Subcutaneous abdominal adipose tissue (tissue), 5 donors: ENCODE results near the gene ATF6B.
A peak's percentile ranks its signal among the peaks of the same experiment; 100 is the strongest.
"Not testable (repeated sequence)": the region's sequence is repeated elsewhere in the genome, so short reads cannot be mapped to it uniquely, and the experiment has no call there.

Source experiments
- H3K27ac ChIP-seq: one replicate; pipeline ENCODE4 v1.7.0; 2013; ENCODE audit warnings: low read depth, mild to moderate bottlenecking, inconsistent platforms, low read length, moderate library complexity
- H3K27me3 ChIP-seq, 5 donors: one replicate each; pipeline ENCODE4 v1.7.0; 2013; ENCODE audit warnings: low read length in 5 of 5, inconsistent platforms in 1 of 5; ENCODE audit not compliant: control insufficient read depth in 5 of 5, insufficient read depth in 4 of 5
- H3K36me3 ChIP-seq, 5 donors: one replicate each; pipeline ENCODE4 v1.7.0; 2013; ENCODE audit warnings: low read length in 5 of 5; ENCODE audit not compliant: control insufficient read depth in 5 of 5, insufficient read depth in 5 of 5
- H3K4me1 ChIP-seq, 5 donors: one replicate each; pipeline ENCODE4 v1.7.0; 2013; ENCODE audit warnings: low read length in 5 of 5, mild to moderate bottlenecking in 3 of 5, moderate library complexity in 1 of 5; ENCODE audit not compliant: control insufficient read depth in 5 of 5, insufficient read depth in 5 of 5
- H3K4me3 ChIP-seq, 5 donors: one replicate each; pipeline ENCODE4 v1.7.0; 2013; ENCODE audit warnings: low read length in 5 of 5, low read depth in 1 of 5
- H3K9ac ChIP-seq, 5 donors: one replicate each; pipeline ENCODE4 v1.7.0; 2013; ENCODE audit warnings: low read length in 5 of 5, mild to moderate bottlenecking in 4 of 5, moderate library complexity in 3 of 5
- H3K9me3 ChIP-seq, 5 donors: one replicate each; pipeline ENCODE4 v1.7.0; 2013; ENCODE audit warnings: low read length in 5 of 5; ENCODE audit not compliant: control insufficient read depth in 5 of 5
- donor health status: healthy.
- donor health status: healthy.
- donor health status: healthy.
- donor health status: healthy.
- donor health status: healthy.

Gene ATF6B

GRCh38 chr6:32074996-32075532 is 53.0 kb downstream of the ATF6B start:
- H3K9ac ChIP-seq, result no peak overlapping the region
- H3K9me3 ChIP-seq, result no peaks in the 10 kb centered on the region
- H3K4me1 ChIP-seq, result peaks cover 0 to 16% (median 13%) of the 10 kb centered on the region in 5 donors
- H3K4me3 ChIP-seq, result no peak overlapping the region
- no peak overlapping the region for H3K27ac ChIP-seq
- H3K36me3 ChIP-seq, result peaks cover 0 to 45% (median 33%) of the 10 kb centered on the region in 5 donors
- H3K27me3 ChIP-seq, result peaks cover 0 to 7% (median 0%) of the 10 kb centered on the region in 5 donors

GRCh38 chr6:32073613-32074012 is 54.4 kb downstream of the ATF6B start:
- Histone ChIP-seq H3K4me3 (no peak overlapping the region), H3K27me3 (peaks cover 0 to 13% (median 0%) of the 10 kb centered on the region in 5 donors), H3K9me3 (no peaks in the 10 kb centered on the region), H3K4me1 (peaks cover 0 to 16% (median 13%) of the 10 kb centered on the region in 5 donors), H3K9ac (no peak overlapping the region), H3K36me3 (peaks cover 0 to 51% (median 40%) of the 10 kb centered on the region in 5 donors), H3K27ac (no peak overlapping the region)

- H3K36me3 ChIP-seq, result peaks cover 0 to 52% (median 44%) of the 10 kb centered on the region in 5 donors
- H3K27me3 ChIP-seq, result peaks cover 0 to 13% (median 0%) of the 10 kb centered on the region in 5 donors
- H3K9ac ChIP-seq, result no peak overlapping the region
Observed at GRCh38 chr6:32073101-32073500, 54.9 kb downstream of the ATF6B start.

GRCh38 chr6:32070814-32071543 is 57.1 kb downstream of the ATF6B start:
- H3K9ac ChIP-seq, result no peak overlapping the region
- peaks cover 0 to 55% (median 47%) of the 10 kb centered on the region in 5 donors for H3K36me3 ChIP-seq
- peaks cover 0 to 16% (median 13%) of the 10 kb centered on the region in 5 donors for H3K4me1 ChIP-seq
- peak overlapping the region in 1 of 5 donors; percentile 29 for H3K4me3 ChIP-seq
- no peaks in the 10 kb centered on the region for H3K9me3 ChIP-seq
- H3K27me3 ChIP-seq, result peaks cover 0 to 13% (median 0%) of the 10 kb centered on the region in 5 donors
- peak overlapping the region; percentile 62 for H3K27ac ChIP-seq

More at GRCh38 chr6:32073101-32073500, 54.9 kb downstream of the ATF6B start:
- Histone ChIP-seq H3K4me1 (peaks cover 0 to 16% (median 13%) of the 10 kb centered on the region in 5 donors), H3K9me3 (no peaks in the 10 kb centered on the region), H3K27ac (no peak overlapping the region), H3K4me3 (no peak overlapping the region)

GRCh38 chr6:32069878-32070515 is 58.0 kb downstream of the ATF6B start:
- peaks cover 0 to 54% (median 42%) of the 10 kb centered on the region in 5 donors for H3K36me3 ChIP-seq
- peaks cover 0 to 13% (median 0%) of the 10 kb centered on the region in 5 donors for H3K27me3 ChIP-seq
- H3K9me3 ChIP-seq, result no peaks in the 10 kb centered on the region
- H3K4me1 ChIP-seq, result peaks cover 0 to 16% (median 13%) of the 10 kb centered on the region in 5 donors
- H3K4me3 ChIP-seq, result no peak overlapping the region
- peak overlapping the region; percentile 62 for H3K27ac ChIP-seq
- H3K9ac ChIP-seq, result no peak overlapping the region

- Histone ChIP-seq H3K4me3 (no peak overlapping the region), H3K9me3 (no peaks in the 10 kb centered on the region), H3K27me3 (peaks cover 0 to 13% (median 0%) of the 10 kb centered on the region in 5 donors), H3K27ac (no peak overlapping the region), H3K36me3 (peaks cover 0 to 57% (median 44%) of the 10 kb centered on the region in 5 donors), H3K4me1 (peaks cover 0 to 16% (median 13%) of the 10 kb centered on the region in 5 donors), H3K9ac (no peak overlapping the region)
Observed at GRCh38 chr6:32069460-32069859, 58.6 kb downstream of the ATF6B start.

- no peaks in the 10 kb centered on the region for H3K9me3 ChIP-seq
- no peak overlapping the region for H3K4me3 ChIP-seq
- H3K27me3 ChIP-seq, result peaks cover 0 to 11% (median 0%) of the 10 kb centered on the region in 5 donors
- no peak overlapping the region for H3K9ac ChIP-seq
- peaks cover 0 to 16% (median 13%) of the 10 kb centered on the region in 5 donors for H3K4me1 ChIP-seq
- no peak overlapping the region for H3K27ac ChIP-seq
- H3K36me3 ChIP-seq, result peaks cover 0 to 56% (median 43%) of the 10 kb centered on the region in 5 donors
Observed at GRCh38 chr6:32068867-32069266, 59.2 kb downstream of the ATF6B start.

- Histone ChIP-seq H3K27me3 (peaks cover 0 to 11% (median 0%) of the 10 kb centered on the region in 5 donors), H3K36me3 (peaks cover 0 to 56% (median 38%) of the 10 kb centered on the region in 5 donors), H3K4me1 (peaks cover 0 to 16% (median 13%) of the 10 kb centered on the region in 5 donors)
- not testable (repeated sequence) for H3K27ac ChIP-seq, H3K9ac ChIP-seq, H3K9me3 ChIP-seq, H3K4me3 ChIP-seq
Observed at GRCh38 chr6:32068315-32068714, 59.7 kb downstream of the ATF6B start.

GRCh38 chr6:32067521-32067920 is 60.5 kb downstream of the ATF6B start:
- H3K27me3 ChIP-seq, result peaks cover 0 to 11% (median 0%) of the 10 kb centered on the region in 5 donors
- not testable (repeated sequence) for H3K27ac ChIP-seq, H3K9ac ChIP-seq, H3K9me3 ChIP-seq, H3K4me3 ChIP-seq
- peaks cover 0 to 16% (median 13%) of the 10 kb centered on the region in 5 donors for H3K4me1 ChIP-seq
- H3K36me3 ChIP-seq, result peaks cover 0 to 55% (median 38%) of the 10 kb centered on the region in 5 donors
